Testis (tissue), 2 donors: ENCODE results near the gene KIF3B.

Experiments used
- CTCF ChIP-seq, 3 experiments: fragments of 450-650 bp in 2 of 3; fragments of 200-600 bp in 1 of 3; sonication (generic) in 1 of 3; IDR thresholded peaks; one replicate each; pipeline ENCODE4 v1.5.1; 2016 to 2019; ENCODE audit warnings: antibody characterized with exemption in 3 of 3, mild to moderate bottlenecking in 2 of 3, moderate library complexity in 1 of 3
- POLR2A ChIP-seq: fragments of 450-650 bp; IDR thresholded peaks from one replicate; pipeline ENCODE4 v1.6.1; 2017; ENCODE audit warnings: antibody characterized with exemption, mild to moderate bottlenecking, moderate library complexity

GRCh38 chr20:32285082-32285620, 7.7 kb downstream of the KIF3B start:
- TF ChIP-seq POLR2A (no peak), CTCF (IDR thresholded peaks at IDR 0.05) (no peak)
